IMR-90 (cell line): Measurements from ENCODE around the gene NEIL1. TPM values are rescaled to one million over a fixed set of nuclear protein-coding genes. Genes with fewer than 3 reads are reported as not detected.

ENCODE experiments used
- ATAC-seq: fragments of 200-7000 bp; cut with Tn5 transposase; 2 replicates; pipeline ENCODE4 v1.9.1; 2020; ENCODE audit warnings: low read depth, mild to moderate bottlenecking, moderate library complexity
- BruUV-seq: library from RNA; stranded (reverse); fragments of 400-500 nt; replicated peaks from 2 replicates; lab custom pipeline; 2021; lab: Mats Ljungman, UMichigan
- CTCF ChIA-PET: fragments of 300-600 bp; formaldehyde crosslinking; extraction: SDS; loops from one replicate; lab custom pipeline; 2021; ENCODE audit warnings: antibody characterized with exemption; lab: Yijun Ruan, JAX
- POLR2A ChIA-PET: fragments of 300-600 bp; sonication (Branson Sonifier 250); formaldehyde crosslinking; loops from one replicate; lab custom pipeline; 2022; ENCODE audit warnings: antibody characterized with exemption; ENCODE audit not compliant: unreplicated experiment; lab: Charles Lee
- DNase-seq: peaks from one replicate; pipeline ENCODE4 v3.0.0; 2013
- H2AFZ ChIP-seq: replicated peaks from 2 replicates; pipeline ENCODE3; 2013; ENCODE audit warnings: low read length, mild to moderate bottlenecking; ENCODE audit not compliant: poor library complexity
- H2AK5ac ChIP-seq: 2 replicates; pipeline ENCODE4 v1.6.1; 2013; ENCODE audit warnings: low read depth, low read length, inconsistent platforms
- H2AK9ac ChIP-seq: replicated peaks from 2 replicates; pipeline ENCODE3; 2013; ENCODE audit warnings: mild to moderate bottlenecking, low read depth, low read length, moderate library complexity; ENCODE audit not compliant: poor library complexity
- H2BK120ac ChIP-seq: 2 replicates; pipeline ENCODE4 v1.6.1; 2013; ENCODE audit warnings: low read depth, low read length, inconsistent platforms
- H2BK15ac ChIP-seq: 3 replicates; pipeline ENCODE4 v1.6.1; 2013; ENCODE audit warnings: low read depth, low read length, inconsistent platforms
- H2BK20ac ChIP-seq: 2 replicates; pipeline ENCODE4 v1.6.1; 2013; ENCODE audit warnings: low read depth, mild to moderate bottlenecking, inconsistent platforms, low read length, moderate library complexity
- H2BK5ac ChIP-seq: 2 replicates; pipeline ENCODE4 v1.6.1; 2013; ENCODE audit warnings: mild to moderate bottlenecking, low read depth, low read length, inconsistent platforms; ENCODE audit not compliant: poor library complexity, severe bottlenecking
- H3K14ac ChIP-seq: replicated peaks from 2 replicates; pipeline ENCODE4 v1.6.1; 2013; ENCODE audit warnings: low read depth, low read length, inconsistent platforms
- H3K18ac ChIP-seq: 2 replicates; pipeline ENCODE4 v1.6.1; 2013; ENCODE audit warnings: low read depth, low read length, control low read depth
- H3K23ac ChIP-seq: 2 replicates; pipeline ENCODE4 v1.6.1; 2013; ENCODE audit warnings: low read depth, low read length, inconsistent platforms
- H3K27ac ChIP-seq: 2 replicates; pipeline ENCODE4 v1.5.1; 2013; ENCODE audit warnings: mild to moderate bottlenecking, control low read depth, low read length; ENCODE audit not compliant: insufficient read depth
- H3K27me3 ChIP-seq: 2 replicates; pipeline ENCODE4 v1.6.1; 2013; ENCODE audit warnings: low read length; ENCODE audit not compliant: control insufficient read depth, insufficient read depth
- H3K36me3 ChIP-seq: 2 replicates; pipeline ENCODE4 v1.6.1; 2013; ENCODE audit warnings: low read length, mixed read lengths; ENCODE audit not compliant: control insufficient read depth, insufficient read depth
- H3K4ac ChIP-seq: 2 replicates; pipeline ENCODE4 v1.6.1; 2013; ENCODE audit warnings: low read depth, low read length, inconsistent platforms
- H3K4me1 ChIP-seq: 2 replicates; pipeline ENCODE4 v1.6.1; 2013; ENCODE audit warnings: low read length, mixed read lengths; ENCODE audit not compliant: control insufficient read depth, insufficient read depth
- H3K4me2 ChIP-seq: 2 replicates; pipeline ENCODE4 v1.6.1; 2013; ENCODE audit warnings: low read depth, mild to moderate bottlenecking, control low read depth, low read length, moderate library complexity
- H3K4me3 ChIP-seq: 2 replicates; pipeline ENCODE4 v1.5.1; 2013; ENCODE audit warnings: low read depth, mild to moderate bottlenecking, control low read depth, low read length, moderate library complexity; ENCODE audit not compliant: insufficient read depth
- H3K56ac ChIP-seq: 2 replicates; pipeline ENCODE4 v1.6.1; 2013; ENCODE audit warnings: low read length, inconsistent platforms; ENCODE audit not compliant: insufficient read depth; ENCODE audit errors: extremely low read depth
- H3K79me1 ChIP-seq, 2 experiments: 2 replicates each; pipeline ENCODE4 v1.6.1; 2013; ENCODE audit warnings: low read length in 2 of 2, inconsistent platforms in 1 of 2, low read depth in 1 of 2
- H3K9ac ChIP-seq: 2 replicates; pipeline ENCODE4 v1.6.1; 2013; ENCODE audit warnings: low read depth, low read length, control low read depth
- H3K9me1 ChIP-seq: 2 replicates; pipeline ENCODE4 v1.6.1; 2013; ENCODE audit warnings: low read length, inconsistent platforms; ENCODE audit not compliant: insufficient read depth
- H3K9me3 ChIP-seq: 2 replicates; pipeline ENCODE4 v1.6.1; 2013; ENCODE audit warnings: low read length; ENCODE audit not compliant: control insufficient read depth, insufficient read depth
- H4K20me1 ChIP-seq: 2 replicates; pipeline ENCODE4 v1.6.1; 2013; ENCODE audit warnings: low read length, inconsistent platforms; ENCODE audit not compliant: insufficient read depth
- H4K5ac ChIP-seq: 2 replicates; pipeline ENCODE4 v1.6.1; 2013; ENCODE audit warnings: mild to moderate bottlenecking, low read depth, low read length, control low read depth
- H4K8ac ChIP-seq, 2 experiments: 2 replicates each; pipeline ENCODE4 v1.6.1; 2013; ENCODE audit warnings: low read depth in 2 of 2, low read length in 2 of 2, control low read depth in 1 of 2, inconsistent platforms in 1 of 2
- H4K91ac ChIP-seq: 2 replicates; pipeline ENCODE4 v1.6.1; 2013; ENCODE audit warnings: low read depth, low read length, inconsistent platforms; ENCODE audit not compliant: insufficient read depth
- BHLHE40 ChIP-seq: fragments of 150-350 bp; IDR thresholded peaks from 2 replicates; pipeline ENCODE4 v1.6.1; 2016; ENCODE audit warnings: mild to moderate bottlenecking, low read depth, low read length
- CEBPB ChIP-seq: IDR thresholded peaks from 2 replicates; pipeline ENCODE4 v1.6.1; 2012; ENCODE audit warnings: low read depth, low read length, improper control_type of control experiment
- FOS ChIP-seq: fragments of 150-350 bp; IDR thresholded peaks from 2 replicates; pipeline ENCODE4 v1.6.1; 2016; ENCODE audit warnings: low read depth, low read length
- MAFK ChIP-seq: IDR thresholded peaks from 2 replicates; pipeline ENCODE4 v1.6.1; 2012; ENCODE audit warnings: low read depth, low read length, improper control_type of control experiment
- MAZ ChIP-seq: IDR thresholded peaks from 2 replicates; pipeline ENCODE4 v1.6.1; 2012; ENCODE audit warnings: low read depth, mild to moderate bottlenecking, low read length, improper control_type of control experiment, moderate library complexity, borderline replicate concordance
- POLR2A ChIP-seq: IDR thresholded peaks from 2 replicates; pipeline ENCODE4 v1.6.1; 2012; ENCODE audit warnings: mild to moderate bottlenecking, low read depth, low read length
- RAD21 ChIP-seq: IDR thresholded peaks from 2 replicates; pipeline ENCODE4 v1.6.1; 2012; ENCODE audit warnings: low read length, improper control_type of control experiment
- RCOR1 ChIP-seq: IDR thresholded peaks from 2 replicates; pipeline ENCODE4 v1.6.1; 2012; ENCODE audit warnings: mild to moderate bottlenecking, low read length, improper control_type of control experiment; ENCODE audit not compliant: insufficient replicate concordance
- RFX5 ChIP-seq: IDR thresholded peaks from 2 replicates; pipeline ENCODE4 v1.8.0; 2012; ENCODE audit warnings: low read depth, mild to moderate bottlenecking, low read length, moderate library complexity
- WGBS, 2 experiments: methylation state at CpG; one replicate each; pipeline versions ENCODE4 v1.1.5 to v1.1.7; 2013; ENCODE audit warnings: missing lambda C conversion rate in 2 of 2; ENCODE audit not compliant: insufficient read length in 1 of 2; ENCODE audit errors: extremely low coverage in 2 of 2; 5-methylcytosine and 5-hydroxymethylcytosine counted together
- dilution Hi-C: fragments of 300-500 bp; cut with HindIII; formaldehyde crosslinking; loops from one replicate; pipeline ENCODE4 v1.14.3; 2018; ENCODE audit warnings: low sequenced_read_pairs; ENCODE audit not compliant: unreplicated experiment
- in situ Hi-C: fragments of 300-500 bp; cut with MboI; formaldehyde crosslinking; loops from 3 replicates; pipeline ENCODE4 v1.14.3; 2019; ENCODE audit warnings: low sequenced_read_pairs, inconsistent platforms, mixed read lengths
- intact Hi-C: fragments of 100-400 bp; cut with micrococcal nuclease; formaldehyde crosslinking; loops from 2 replicates; pipeline ENCODE4 v1.10.0; 2022
- polyA plus RNA-seq, 3 experiments: library from polyadenylated mRNA; depleted of rRNA; stranded (reverse); fragments of >200 nt; gene quantifications; 2 replicates each; pipeline ENCODE4 v1.2.3, GENCODE V29; 2012; ENCODE audit warnings: low replicate concordance in 1 of 3
- total RNA-seq: library from RNA; depleted of rRNA; stranded (reverse); fragments of >200 nt; gene quantifications from 2 replicates; pipeline ENCODE4 v1.2.3, GENCODE V29; 2012
- TF ChIP-seq, protein P1 (sequence below): fragments of 150-350 bp; IDR thresholded peaks from 2 replicates; pipeline ENCODE4 v1.6.1; 2017; ENCODE audit warnings: mild to moderate bottlenecking, antibody characterized with exemption, low read length, low read depth
- TF ChIP-seq, protein P2 (sequence below): fragments of 150-350 bp; IDR thresholded peaks from 2 replicates; pipeline ENCODE4 v1.6.1; 2016; ENCODE audit warnings: low read depth, mild to moderate bottlenecking, low read length, moderate library complexity, borderline replicate concordance
- TF ChIP-seq, protein P3 (sequence below): conservative IDR thresholded peaks from 2 replicates; pipeline ENCODE4 v1.5.1; 2012; ENCODE audit warnings: mild to moderate bottlenecking, low read depth, low read length, improper control_type of control experiment

NEIL1 gene
- total and polyA plus RNA-seq, 2 of the 4 experiments (the other 2 are of a cell fraction): 1.1 to 3.6 TPM

DNA sequence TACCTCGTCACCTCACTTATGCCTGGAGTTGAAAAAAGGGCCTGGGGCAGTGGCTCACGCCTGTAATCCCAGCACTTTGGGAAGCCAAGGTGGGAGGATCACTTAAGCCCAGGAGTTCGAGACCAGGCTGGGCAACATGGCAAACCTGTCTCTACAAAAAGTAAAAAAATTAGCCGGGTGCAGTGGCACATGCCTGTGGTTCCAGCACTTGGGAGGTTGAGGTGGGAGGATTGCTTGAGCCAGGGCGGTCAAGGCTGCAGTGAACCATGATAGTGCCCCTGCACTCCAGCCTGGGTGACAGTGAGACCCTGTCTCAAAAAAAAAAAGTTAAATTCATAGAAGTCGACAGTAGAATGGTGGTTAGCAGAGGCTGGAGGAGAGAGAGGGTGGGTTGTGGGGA, 4.6 kb upstream of the NEIL1 start:
- H3K9me1 ChIP-seq: no peaks in the 10 kb centered on the region
- H3K4ac ChIP-seq: no peak overlapping the region
- no peak overlapping the region for H3K18ac ChIP-seq
- no peak overlapping the region for H3K14ac ChIP-seq
- no peak overlapping the region for H2AK9ac ChIP-seq
- POLR2A ChIA-PET: no interaction called here
- no peak overlapping the region for H2AK5ac ChIP-seq
- H3K4me2 ChIP-seq: no peak overlapping the region
- H3K36me3 ChIP-seq: peaks cover 16% of the 10 kb centered on the region
- no peak overlapping the region for H2BK15ac ChIP-seq
- H2BK120ac ChIP-seq: no peak overlapping the region
- H3K56ac ChIP-seq: no peak overlapping the region
- H3K4me1 ChIP-seq: peaks cover 4% of the 10 kb centered on the region; the same call in 1 of the 2 replicates
- H3K9me3 ChIP-seq: no peaks in the 10 kb centered on the region
- H2AFZ ChIP-seq: no peak overlapping the region
- dilution Hi-C loops: no loop called here
- intact Hi-C loops: no loop called here
- no peak overlapping the region for H3K4me3 ChIP-seq
- CTCF ChIA-PET: no interaction called here
- no peak overlapping the region for H2BK20ac ChIP-seq
- 83% methylated on average over 1 of the region's 6 CpGs; no CpG with 5 or more reads in 1 of the 2 experiments for WGBS, 2 experiments
- no peak overlapping the region for H3K9ac ChIP-seq
- no peak overlapping the region for H2BK5ac ChIP-seq
- TF ChIP-seq MAZ: no peak
- no peak for TF ChIP-seq RFX5
- TF ChIP-seq, protein P1, sequence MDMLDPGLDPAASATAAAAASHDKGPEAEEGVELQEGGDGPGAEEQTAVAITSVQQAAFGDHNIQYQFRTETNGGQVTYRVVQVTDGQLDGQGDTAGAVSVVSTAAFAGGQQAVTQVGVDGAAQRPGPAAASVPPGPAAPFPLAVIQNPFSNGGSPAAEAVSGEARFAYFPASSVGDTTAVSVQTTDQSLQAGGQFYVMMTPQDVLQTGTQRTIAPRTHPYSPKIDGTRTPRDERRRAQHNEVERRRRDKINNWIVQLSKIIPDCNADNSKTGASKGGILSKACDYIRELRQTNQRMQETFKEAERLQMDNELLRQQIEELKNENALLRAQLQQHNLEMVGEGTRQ: no peak
- TF ChIP-seq RAD21: no peak
- no peak for TF ChIP-seq POLR2A
- no peak for TF ChIP-seq CEBPB
- TF ChIP-seq FOS: no peak
- TF ChIP-seq, protein P2, sequence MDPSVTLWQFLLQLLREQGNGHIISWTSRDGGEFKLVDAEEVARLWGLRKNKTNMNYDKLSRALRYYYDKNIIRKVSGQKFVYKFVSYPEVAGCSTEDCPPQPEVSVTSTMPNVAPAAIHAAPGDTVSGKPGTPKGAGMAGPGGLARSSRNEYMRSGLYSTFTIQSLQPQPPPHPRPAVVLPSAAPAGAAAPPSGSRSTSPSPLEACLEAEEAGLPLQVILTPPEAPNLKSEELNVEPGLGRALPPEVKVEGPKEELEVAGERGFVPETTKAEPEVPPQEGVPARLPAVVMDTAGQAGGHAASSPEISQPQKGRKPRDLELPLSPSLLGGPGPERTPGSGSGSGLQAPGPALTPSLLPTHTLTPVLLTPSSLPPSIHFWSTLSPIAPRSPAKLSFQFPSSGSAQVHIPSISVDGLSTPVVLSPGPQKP: no peak
- no peak for TF ChIP-seq MAFK
- TF ChIP-seq BHLHE40: no peak
- TF ChIP-seq RCOR1: no peak
- TF ChIP-seq, protein P3, sequence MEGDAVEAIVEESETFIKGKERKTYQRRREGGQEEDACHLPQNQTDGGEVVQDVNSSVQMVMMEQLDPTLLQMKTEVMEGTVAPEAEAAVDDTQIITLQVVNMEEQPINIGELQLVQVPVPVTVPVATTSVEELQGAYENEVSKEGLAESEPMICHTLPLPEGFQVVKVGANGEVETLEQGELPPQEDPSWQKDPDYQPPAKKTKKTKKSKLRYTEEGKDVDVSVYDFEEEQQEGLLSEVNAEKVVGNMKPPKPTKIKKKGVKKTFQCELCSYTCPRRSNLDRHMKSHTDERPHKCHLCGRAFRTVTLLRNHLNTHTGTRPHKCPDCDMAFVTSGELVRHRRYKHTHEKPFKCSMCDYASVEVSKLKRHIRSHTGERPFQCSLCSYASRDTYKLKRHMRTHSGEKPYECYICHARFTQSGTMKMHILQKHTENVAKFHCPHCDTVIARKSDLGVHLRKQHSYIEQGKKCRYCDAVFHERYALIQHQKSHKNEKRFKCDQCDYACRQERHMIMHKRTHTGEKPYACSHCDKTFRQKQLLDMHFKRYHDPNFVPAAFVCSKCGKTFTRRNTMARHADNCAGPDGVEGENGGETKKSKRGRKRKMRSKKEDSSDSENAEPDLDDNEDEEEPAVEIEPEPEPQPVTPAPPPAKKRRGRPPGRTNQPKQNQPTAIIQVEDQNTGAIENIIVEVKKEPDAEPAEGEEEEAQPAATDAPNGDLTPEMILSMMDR: no peak
- no peaks in the 10 kb centered on the region; the same call in 1 of the 2 replicates for H3K27me3 ChIP-seq
- H3K27ac ChIP-seq: no peak overlapping the region
- in situ Hi-C loops: no loop called here
- H4K8ac ChIP-seq: no peak overlapping the region
- H3K79me1 ChIP-seq: peaks cover 0 to 3% of the 10 kb centered on the region in 2 experiments; a peak in 3 of 4 replicates
- H4K20me1 ChIP-seq: no peaks in the 10 kb centered on the region
- no TSS peak for BruUV-seq
- no peak overlapping the region for H3K23ac ChIP-seq
- DNase-seq: no peak
- H4K5ac ChIP-seq: no peak overlapping the region
- H4K91ac ChIP-seq: no peak overlapping the region
- no peak for ATAC-seq
